UCSD-AML1 (cell line): ENCODE measurements around the gene ZBTB47.

Experiments
- DNase-seq: peaks from one replicate; lab custom pipeline; 2025; ENCODE audit not compliant: unreplicated experiment; lab: John Stamatoyannopoulos, UW

ZBTB47 gene

DNA sequence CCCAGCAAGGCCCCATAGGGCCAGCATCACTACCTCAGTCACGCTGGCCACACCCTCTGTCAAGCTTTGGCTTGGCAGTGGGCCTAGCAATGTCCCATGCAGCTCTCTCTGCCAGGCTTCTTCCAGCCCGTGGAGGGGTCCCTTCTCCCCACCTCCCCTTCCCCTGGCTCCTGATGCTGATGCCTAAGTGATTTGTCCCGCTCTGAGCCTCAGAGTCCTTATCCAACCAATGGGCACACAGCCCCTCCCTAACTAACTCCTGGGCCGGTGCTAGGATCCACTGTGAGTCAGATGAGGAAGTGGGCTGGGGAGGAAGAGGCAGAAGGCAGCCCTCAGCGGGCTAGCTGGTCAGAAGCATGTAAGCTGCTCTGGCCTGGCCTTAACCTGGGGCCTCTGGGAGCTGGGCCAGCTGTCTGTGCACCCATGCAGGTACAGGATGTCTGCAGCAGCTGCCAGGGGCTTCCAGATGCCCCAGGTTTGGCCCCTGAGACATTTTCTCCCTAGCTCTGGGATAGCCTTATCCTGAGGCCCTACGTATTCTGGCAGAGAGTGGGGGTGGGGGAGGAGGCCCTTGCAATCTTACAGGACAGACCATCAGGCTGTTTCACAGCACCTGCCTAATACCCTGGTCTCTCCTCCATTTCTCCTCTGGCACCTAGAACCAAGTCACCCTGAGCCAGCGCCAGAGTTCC is 740 bp upstream of the ZBTB47 start:
- peak; percentile 71 for DNase-seq

DNA sequence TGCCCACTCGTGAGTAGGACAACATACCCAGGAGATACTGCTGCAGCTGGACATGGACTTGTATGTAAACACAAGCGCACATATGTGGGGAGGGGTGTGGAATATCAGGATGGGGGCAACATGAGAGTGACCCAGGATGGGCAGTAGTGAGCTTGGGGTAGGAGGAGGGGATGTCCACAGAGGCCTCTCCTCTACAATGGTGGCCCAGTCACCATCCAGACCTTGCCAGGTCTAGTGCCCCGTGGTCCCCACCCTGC is 266 bp upstream of the ZBTB47 start:
- DNase-seq, result no peak

DNA sequence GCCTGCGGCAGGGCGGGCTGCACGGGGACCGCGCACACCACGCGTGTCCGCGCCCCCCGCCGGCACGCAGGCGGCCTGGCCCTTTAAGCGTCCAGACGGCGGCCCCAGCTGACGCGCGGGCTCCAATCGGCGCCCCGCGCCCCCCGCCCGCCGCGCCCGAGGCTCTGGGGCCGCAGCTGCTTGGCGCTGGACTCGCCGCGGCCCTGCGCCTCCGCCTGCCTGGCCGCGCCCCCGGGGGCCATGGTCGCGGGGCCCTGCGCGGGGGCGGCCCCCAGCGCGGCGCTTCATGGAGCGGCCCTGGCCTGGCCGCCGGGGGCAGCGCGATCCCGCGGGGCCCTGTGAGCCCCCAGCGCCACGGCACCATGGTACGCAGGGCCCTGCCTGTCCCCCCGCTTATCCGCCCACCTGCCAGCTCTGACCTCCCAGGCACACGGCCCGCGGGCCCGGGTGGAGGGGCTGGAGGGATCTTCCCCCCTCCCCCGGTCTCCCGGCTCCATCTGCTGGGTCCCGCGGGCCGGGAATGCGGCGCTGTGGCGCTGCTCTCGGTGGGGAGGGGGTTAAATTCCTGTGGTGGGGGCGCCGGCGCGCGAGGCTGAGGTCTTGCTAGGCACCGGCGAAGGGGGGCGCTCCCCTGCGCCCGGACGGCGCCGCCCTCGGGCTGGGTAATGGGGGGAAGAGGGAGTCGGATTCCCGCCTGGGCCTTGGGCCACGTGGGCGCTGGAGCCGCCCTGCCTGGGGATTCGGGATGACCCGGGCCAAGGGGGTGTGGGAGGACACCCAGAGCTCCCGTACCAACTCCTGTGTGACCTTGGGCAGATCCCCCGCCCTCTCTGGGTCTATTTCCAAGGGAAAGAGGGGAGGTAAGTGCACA is 1.1 kb downstream of the ZBTB47 start:
- DNase-seq, result peak; percentile 67

DNA sequence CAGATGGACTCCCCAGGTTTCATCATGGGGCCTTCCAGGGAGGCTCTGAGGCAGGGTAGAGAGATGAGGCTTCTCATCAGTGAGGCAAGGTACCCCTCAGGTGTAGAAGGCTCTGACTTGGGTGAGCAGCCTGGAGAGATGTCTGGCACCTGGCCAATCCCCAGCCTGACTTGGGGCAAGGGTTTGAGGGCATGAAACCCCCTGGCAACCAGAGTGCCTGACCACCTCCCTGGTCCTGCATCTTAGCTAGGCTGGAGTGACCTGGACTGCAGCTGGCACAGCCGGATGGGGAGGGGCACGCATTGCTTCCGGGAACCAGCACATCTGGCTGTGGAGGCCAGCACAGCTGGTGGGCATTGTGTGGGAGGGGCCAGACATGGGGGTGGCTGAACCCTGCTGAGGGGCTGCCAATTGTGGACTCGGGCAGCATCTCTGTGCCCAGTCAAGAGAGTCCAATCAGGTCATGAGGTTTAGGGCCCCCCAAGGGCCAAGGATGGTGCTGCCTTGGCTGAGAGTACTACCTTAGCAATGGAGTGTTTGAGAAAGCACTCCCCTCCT is 1.9 kb downstream of the ZBTB47 start:
- DNase-seq, result no peak

DNA sequence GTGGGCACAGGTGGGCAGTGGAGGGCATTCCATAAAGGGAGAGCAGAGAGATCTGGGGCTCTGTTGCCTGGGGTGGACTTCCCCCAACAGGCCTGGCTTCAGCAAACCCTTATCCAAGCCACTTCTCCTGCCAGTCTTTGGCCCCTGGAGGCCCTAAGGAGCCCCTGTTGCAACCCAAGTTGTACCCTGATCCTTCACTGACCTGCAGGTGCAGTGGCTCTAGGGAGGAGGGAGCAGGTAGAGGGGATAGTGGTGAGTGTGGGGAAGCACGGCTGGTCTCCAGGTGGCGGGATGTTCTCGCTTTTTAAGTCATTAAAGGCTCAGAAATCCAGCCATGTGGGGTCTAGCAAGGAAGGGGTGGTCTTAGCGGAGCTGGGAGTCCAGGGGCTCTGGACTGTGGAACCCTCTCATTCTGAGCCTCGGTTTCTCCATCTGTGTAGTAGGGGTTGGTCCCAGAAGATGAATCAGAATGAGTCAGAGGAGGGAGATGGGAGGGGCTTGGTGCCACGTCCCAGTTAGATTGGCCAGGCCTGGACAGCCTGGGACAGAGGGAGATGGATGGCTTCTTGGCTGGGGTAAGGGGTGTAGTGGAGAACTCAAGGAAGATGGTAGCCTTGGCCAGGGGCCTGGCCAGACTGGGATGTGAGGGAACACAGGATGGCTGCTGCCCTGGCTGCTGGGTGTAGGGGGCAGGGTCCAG is 2.6 kb downstream of the ZBTB47 start:
- DNase-seq, result no peak

DNA sequence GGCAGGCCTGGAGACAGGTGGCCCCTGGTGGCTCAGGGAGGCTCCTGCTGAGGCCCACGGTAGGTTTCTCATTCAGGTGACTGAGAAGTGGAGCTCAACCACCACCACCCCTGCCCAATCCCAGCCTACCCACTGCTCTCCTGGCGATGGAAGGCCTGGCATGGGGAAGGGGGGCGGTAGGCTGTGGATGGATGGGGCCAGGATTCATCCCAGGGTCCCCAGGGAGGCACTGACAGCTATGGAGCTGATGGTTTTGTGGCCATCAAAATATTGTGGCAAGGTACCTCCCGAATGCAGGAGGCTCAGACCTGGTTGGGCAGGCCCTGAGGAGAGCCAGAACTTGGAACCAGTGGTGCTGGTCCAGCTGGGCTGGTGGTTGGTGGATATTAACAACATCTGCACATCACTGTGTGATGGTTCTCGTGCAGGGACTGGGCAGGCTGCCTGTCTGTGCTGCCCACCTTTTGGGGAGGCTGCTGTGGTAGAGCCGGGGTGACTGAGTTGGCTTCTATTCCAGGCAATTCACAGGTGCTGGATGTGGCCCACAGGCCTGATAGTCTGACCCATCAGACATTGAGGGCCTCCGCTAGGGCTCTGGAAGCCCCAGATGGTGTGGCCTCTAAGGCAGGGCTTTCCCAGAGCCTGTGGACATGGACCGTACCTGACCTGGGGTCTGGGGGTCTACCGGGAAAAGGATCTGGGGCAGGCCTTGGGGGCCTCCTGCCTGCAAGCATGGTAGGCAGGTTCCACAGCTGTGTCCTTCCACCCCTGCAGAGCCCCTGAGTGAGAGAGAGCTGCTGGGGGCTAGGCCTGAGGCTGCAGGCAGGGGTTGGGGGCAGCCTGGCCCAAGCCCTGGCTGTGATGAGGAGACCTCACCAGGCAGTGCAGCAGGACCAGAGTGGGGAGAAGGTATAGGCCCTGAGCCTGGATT is 3.4 kb downstream of the ZBTB47 start:
- no peak for DNase-seq

DNA sequence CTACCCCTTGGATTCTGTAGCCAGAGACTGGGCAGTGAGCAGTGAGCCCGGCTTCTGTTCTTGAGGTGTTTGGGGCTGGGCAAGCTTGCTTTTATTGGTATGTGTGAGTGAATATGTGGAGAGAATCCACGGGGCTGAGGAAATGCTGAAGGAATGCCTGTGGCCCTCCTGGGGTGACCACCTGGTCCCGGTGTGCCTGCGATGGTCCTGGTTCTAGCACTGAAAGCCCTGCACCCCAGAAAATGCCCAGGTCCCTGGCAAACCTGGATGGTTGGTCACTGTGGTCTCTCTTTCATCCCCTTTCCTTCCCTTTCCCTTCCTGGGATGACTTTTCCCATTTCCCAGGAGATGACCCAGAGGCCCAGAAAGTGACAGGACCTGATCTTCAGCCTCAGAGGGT is 4.2 kb downstream of the ZBTB47 start:
- DNase-seq, result no peak

DNA sequence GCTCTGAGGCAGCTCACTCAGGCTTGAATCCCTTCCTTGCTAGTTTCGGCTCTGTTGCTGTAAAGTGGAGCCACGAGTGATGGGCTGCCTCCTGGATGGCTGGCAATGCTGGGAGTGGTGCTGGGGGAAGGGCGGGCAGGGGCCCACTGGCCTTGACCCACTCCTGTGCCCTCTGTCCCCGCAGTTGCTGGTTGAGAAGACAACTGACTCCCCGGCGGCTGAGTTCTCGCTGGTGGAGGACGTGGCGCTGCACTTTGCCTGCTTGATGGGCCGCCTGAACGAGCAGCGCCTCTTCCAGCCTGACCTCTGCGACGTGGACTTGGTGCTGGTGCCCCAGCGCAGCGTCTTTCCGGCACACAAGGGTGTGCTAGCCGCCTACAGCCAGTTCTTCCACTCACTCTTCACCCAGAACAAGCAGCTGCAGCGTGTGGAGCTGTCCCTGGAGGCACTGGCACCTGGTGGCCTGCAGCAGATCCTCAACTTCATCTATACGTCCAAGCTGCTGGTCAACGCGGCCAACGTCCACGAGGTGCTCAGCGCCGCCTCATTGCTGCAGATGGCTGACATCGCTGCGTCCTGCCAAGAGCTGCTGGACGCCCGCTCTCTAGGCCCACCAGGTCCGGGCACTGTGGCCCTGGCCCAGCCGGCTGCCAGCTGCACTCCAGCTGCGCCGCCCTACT is 4.7 kb downstream of the ZBTB47 start:
- no peak for DNase-seq

DNA sequence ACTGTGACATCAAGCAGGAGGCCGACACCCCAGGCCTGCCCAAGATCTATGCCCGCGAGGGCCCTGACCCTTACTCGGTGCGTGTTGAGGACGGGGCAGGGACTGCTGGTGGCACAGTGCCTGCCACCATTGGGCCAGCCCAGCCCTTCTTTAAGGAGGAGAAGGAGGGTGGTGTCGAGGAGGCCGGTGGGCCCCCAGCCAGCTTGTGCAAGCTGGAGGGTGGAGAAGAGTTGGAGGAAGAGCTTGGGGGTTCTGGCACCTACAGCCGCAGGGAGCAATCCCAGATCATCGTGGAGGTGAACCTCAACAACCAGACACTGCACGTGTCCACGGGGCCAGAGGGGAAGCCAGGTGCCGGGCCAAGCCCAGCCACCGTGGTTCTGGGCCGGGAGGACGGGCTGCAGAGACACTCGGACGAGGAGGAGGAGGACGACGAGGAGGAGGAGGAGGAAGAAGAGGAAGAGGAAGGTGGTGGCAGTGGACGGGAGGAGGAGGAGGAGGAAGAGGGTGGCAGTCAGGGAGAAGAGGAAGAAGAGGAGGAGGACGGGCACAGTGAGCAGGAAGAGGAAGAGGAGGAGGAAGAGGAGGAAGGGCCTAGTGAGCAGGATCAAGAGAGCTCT is 5.4 kb downstream of the ZBTB47 start:
- no peak for DNase-seq

DNA sequence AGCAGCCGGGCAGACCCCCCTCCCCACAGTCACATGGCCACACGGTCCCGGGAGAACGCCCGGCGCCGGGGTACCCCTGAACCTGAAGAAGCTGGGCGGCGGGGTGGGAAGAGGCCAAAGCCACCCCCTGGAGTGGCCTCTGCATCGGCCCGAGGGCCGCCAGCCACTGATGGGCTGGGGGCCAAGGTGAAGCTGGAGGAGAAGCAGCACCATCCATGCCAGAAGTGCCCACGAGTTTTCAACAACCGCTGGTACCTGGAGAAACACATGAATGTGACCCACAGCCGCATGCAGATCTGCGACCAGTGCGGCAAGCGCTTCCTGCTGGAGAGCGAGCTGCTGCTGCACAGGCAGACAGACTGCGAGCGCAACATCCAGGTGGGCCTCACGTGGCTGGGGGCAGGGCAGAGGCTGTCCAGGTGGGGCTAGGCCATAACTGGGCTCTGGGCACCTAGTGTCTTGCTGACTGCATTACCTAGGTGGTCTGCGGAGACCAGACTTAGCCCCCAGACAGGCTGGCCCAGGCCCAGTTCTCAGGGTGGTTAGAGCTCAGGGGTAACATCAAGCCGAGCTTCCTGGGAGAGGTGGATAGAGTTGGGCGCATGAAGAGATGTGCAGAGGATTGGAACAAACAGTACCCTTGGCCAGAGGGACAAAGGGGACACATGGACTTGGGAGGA is 6.1 kb downstream of the ZBTB47 start:
- no peak for DNase-seq

DNA sequence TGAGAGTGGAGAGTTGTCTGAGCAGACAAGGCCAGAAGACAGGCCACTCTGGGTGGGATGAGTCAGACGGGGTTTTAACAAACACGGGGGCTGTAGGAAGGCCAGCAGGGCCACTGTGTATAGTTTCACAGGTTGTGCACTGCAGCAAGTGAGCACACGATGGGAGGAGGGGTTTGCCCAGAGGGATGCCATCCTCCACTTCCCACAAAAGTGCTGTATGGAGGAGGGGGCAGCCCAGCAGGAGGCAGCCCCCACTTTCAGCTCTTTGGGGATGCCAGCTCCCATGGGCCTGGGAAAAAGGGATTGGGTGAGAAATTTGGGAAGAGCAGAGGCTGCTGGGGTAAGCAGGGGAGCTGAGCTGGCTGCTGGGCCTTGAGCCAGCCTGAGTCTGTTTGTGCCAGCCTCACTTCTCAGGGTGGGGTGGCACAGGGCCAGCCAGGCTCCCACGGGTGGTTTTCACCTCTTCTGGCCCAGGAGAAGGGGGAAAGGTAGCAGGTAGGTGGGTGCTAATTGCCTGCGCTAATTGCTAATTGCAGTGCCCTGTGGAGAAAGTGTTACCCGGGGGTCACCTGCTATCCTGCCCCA is 6.7 kb downstream of the ZBTB47 start:
- no peak for DNase-seq

DNA sequence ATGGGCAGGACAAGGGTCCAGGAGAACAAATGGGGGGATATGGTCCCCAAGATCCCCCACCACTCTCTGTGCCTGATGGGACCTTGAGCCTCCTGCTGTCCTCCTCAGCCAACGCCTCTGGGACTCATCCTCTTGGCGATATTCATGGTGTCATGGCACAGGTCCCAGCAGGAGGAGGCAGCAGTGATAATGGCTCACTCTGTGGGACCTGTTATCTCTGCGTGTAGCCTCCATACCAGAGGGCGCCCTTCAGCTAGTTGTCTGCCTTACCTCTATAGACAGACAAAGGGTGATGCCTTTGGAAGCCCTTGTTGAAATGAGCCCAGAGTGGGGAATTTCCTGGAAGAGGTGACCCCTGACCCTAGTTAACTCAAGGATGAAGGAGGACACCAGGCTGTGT is 7.4 kb downstream of the ZBTB47 start:
- no peak for DNase-seq

DNA sequence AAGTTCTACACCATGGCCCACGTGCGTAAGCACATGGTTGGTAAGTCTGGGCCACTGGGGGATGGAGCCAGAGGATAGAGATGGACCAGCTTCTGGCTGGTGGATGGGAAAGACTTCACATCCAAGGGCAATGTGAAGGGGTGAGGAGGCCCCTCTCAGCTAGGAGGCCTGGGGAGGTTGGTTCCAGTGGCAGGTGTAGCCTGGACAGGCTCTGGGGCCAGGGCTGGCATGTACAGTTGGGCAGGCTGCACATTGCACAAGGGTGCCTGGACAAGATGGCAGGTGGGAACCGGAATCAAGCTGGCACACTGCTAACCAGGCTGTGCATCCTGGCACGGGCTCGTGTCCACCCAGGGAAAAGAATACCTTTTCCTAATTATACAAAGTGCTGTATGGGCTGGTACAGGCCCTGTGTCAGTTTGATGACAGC is 8.1 kb downstream of the ZBTB47 start:
- no peak for DNase-seq

DNA sequence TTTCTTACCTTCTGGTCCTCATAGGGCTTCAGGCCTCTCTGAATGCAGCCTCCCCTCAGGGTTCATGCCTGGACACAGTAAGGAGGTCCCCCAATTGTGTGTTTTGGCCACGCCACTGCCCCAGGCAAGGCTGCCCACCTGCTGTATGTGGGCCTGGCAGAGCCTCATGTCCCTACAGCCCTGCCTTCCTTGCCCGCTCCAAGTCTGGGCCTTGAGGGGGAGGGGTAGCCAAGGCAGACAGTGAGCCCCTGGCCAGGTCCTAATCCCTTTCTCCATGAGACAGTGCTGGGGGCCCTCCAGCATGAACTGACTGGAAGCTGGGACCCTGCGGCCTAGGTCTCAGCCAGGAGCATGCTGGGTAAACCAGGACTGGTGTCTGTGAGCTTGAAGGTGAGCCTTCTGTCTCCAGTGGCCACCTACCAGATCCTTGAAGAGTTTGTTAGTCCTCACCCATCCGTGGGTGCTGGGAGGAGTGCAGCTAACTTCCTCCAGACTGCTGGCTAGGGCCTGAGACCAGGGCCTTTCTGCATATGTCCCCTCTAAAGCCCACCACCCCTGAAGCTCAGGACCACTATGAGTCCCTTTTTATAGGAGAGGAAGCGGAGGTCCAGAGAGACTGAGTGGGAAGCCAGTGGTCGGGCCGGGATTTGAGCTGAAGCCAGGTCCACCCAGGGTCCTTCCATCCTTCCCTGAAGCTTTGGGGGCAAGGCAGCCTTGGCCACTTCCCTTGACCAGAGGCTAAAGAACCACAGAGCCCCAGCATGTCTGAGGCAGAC is 8.7 kb downstream of the ZBTB47 start:
- no peak for DNase-seq

DNA sequence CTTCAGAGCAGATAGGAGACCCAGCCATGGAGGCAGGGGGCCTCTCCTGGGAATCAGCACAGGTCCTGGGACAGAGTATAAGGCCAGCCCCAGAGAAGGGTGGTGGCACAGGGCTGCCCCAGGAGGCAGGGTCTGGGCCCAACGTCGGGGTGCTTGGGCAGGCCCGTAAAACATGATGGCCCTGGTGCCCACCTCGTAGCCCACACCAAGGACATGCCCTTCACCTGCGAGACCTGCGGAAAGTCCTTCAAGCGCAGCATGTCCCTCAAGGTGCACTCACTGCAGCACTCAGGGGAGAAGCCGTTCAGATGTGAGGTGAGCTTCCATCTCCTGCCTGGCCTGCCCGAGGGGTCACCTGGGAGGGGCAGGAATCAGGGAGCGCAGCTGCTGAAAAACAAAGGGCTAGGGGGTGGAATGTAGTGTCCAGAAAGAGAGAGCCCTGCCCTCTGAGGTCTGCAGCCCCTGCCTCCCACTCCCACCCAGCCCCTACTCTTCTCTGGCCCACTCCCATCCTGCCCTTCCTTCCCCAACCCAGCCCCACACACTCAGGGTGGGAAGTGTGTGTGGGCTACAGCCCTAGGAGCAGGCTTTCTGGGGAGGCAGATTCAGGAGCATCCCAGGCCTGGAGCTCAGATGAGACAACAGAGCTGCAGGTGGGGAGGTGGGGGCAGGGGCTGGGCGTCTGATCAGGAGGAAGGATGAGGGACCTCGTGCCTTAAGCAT is 9.5 kb downstream of the ZBTB47 start:
- no peak for DNase-seq

DNA sequence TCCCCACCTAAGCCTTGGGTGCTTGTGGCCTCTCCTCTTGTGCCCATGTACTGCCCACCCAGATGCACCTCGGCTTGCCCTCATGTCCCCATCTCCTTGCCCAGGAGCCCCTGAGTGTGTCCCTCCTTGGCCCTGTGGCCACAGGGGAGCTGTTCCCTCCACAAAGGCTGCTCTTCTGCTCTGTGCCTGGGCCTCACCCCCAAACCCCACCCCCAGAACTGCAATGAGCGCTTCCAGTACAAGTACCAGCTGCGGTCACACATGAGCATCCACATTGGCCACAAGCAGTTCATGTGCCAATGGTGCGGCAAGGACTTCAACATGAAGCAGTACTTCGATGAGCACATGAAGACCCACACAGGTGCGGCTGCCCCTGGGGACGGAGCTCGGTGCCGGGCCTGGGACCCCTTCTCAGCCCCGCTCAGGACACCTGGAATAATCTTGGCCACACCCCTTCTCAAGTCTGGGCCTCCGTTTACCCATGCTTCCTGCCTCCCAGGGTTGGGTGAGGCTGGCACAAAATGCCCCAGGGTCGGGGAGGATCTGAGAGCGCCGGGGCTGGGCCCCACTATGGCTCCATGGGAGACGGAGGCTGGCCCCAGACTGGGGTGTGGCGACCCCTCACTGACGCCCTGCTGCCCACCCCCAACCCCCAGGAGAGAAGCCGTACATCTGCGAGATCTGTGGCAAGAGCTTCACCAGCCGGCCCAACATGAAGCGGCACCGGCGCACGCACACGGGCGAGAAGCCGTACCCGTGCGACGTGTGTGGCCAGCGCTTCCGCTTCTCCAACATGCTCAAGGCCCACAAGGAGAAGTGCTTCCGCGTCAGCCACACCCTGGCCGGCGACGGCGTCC is 10.3 kb downstream of the ZBTB47 start:
- no peak for DNase-seq

DNA sequence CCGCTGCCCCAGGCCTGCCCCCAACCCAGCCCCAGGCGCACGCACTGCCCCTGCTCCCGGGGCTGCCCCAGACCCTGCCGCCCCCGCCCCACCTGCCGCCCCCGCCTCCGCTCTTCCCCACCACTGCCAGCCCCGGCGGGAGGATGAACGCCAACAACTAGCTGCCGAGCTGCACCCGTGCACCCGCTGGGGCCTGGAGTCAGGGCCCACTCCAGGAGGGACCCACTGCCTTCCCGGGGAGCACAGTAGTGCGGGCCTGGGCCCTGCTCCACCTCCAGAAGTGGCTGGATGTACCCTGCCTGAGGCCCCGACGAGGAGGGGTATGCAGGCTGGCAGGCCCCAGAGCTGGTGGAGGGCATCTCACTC is 10.9 kb downstream of the ZBTB47 start:
- no peak for DNase-seq
